DLD1 (cell line): ENCODE data around the gene CCDC27.

Source experiments
- in situ Hi-C: cut with HindIII; loops from 2 replicates; pipeline ENCODE4 v1.10.0; 2017; ENCODE audit warnings: low sequenced_read_pairs

Gene CCDC27

DNA sequence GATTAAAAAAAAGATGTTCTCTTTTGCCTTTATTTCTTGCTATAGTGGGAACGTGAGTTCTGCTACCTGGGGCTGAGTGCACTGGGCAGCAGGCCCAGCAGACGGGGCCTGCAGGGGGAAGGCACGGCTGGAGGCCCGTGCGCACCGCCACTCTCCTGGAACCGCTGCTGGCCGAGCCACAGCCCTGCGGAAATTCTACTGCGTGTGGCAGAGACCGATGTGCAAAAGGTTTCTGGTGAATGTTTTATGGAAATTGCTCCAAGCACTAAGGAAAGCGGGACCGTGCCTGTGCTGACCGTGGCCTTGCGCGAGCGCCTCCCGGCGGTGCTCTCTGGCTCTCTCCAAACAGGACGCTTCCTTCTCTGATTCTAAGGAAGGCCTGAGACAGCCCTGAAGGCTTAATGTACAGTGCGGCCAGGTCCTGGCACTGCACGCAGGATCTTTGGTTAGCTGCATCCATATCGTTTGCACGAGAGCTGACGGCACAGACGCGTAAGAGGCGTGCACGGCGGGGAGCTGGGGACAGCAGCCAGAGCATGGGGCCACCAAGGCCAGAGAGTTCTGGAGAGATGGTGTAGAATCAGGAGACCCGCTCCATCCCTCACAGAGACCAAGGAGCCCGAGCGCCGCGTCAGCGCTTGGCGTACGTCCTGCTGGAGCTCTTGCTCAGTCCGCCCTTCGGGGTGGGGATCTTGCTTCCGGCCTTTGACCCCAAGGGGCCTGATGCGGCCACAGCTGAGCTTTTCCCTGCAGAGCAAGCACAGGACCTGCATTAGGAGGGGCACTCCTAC is 62.7 kb downstream of the CCDC27 start:
- in situ Hi-C loops, result no loop called here

DNA sequence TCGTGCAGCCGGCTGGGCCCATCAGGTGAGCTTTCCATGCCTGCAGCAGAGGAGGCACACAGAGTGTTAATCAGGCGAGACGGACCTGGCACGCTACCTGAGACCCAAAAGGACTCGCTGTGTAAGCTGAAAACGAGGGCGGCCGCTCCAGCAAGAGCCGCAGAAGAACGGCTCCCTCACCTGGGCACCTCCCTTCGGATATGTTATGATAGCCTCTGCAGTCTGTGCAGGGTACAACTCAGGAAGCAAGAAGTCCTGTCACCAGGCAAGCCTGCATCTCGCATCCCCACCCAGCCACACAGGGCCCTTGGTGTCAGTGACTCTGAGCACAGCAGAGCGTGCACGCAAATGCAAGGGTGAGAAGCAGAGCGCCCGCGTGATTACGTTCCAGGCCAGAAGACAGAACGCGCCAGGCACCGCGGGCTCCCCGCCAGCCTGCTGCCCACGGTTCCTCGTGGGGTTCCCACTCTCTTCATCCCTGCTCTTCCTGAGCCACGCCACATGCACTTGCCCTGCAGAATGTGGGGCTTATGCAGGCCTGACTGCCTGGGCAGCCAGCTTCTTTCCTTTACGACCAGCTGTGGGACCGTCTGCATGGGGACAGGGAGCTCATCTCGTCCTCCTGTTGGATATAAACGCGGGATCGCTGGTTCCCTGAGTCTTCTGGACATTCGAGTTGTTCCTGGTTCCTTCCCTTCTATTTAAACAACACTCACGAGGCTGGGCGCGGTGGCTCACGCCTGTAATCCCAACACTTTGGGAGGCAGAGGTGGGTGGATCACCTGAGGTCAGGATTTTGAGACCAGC is 64.3 kb downstream of the CCDC27 start:
- in situ Hi-C loops, result no loop called here

DNA sequence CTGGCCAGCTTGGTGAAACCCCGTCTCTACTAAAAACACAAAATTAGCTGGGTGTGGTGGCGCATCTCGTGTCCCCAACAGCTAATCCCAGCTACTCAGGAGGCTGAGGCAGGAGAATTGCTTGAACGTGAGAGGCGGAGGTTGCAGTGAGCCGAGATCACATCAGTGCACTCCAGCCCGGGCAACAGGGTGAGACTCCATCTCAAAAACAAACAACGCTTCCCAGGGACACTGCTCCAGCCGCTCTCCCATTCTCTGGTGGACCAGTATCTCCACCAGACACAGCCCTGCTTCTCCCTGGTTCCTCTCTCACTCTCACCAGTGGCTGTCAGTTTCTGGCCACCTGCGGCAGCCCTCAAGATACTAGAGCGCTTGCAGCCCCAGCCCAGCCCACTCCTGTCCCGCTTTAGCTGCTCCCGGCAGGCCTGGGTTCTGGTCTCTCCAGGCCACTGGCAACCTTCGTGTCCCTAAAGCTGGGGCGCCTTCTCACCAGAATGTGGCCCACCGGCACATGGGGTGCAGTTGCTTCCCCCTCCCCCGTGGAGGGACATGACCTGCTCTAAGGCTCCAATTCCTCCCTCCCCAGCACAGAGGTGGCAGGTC is 65.0 kb downstream of the CCDC27 start:
- in situ Hi-C loops, result no loop called here

DNA sequence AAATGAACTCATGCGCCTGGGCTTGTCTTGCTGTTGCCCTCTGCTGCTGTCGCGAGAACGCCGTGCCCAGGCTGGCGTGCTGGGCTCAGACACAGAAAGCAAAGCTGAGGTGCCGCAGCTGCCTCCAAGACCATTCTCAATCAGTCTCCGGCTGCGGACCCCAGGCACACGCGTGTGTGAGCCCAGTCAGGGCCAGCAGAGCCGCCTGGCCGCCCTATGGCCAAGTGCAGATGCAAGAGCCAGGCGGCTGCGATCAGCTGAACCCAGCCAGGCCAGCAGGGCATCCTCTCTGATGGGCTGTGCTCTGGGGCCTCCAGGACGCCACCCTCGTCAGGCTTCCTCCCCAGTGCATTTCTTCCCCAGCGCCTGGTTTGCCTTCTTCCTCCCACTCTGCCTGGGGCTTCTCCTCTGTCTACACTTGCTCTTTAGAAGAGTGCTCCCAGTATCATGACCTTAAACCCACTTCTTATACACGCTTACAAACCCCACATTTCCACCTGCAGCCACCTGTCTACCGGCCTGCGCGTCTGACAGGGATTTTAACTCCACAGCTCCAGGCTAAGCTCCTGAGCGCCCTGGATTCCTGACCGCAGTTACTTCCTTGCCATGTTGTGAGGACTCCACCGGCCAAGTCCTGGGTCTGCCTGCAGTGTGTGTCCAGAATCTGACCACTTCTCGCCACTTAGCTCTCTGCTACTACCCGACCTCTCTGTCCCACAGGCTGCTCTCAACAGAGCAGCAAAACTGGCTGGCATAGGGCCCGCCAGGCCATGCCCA is 65.8 kb downstream of the CCDC27 start:
- in situ Hi-C loops, result no loop called here

DNA sequence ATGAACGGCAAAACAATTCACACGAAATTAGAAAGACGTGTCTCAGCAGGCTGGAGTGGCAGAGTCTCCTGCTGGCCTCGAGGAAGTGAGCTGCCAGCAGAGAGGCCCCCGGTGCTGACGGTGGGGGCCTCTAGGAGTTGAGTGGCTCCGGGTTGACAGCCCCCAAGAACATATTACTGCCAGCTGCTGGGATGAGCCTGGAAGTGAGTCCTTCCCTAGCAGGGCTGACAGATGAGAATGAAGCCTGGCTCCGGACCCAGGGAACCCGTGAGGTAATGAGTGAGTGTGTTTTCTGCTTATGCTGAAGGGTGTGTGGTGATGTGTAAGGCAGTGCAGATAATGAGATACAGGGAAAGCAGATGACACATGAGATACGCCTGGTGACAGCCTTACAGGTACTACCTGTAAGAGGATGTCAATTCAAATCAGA is 67.5 kb downstream of the CCDC27 start:
- in situ Hi-C loops, result no loop called here

DNA sequence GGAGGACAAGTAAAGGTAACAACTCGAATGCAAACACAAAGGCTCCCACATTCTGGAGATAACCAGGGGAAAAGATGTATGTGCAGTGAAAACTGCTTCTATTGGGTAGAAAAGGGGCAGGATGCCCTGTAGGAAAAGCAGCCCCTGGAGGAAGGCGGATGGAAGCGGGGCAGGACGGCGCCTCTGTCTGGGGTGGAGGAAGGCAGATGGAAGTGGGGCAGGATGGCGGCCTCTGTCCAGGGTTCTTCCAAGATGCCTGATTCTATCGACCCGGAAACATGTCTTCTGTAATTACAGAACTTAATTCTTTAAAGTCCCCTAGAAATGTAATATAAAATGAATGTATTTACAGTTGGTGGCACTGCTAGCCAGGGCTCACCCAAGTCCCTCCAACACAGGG is 68.1 kb downstream of the CCDC27 start:
- in situ Hi-C loops, result no loop called here

DNA sequence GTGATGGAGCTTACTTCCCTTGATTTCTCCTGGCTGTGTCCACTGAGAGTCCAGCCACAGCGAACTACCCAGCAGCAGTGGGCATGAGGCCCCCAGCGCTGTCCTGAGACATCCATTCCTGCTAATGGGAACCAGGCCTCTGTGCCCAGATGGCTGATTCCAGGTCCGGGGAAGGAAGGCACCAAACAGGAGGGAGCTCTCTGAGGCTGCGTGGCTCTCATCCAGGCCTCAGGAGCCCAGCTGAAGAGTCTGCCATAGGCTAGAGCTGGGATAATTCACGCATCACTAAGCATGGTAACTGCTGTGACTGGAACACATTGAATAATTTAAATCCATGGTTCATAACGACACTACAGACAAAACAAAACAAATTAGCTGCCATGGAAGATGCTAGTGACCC is 68.8 kb downstream of the CCDC27 start:
- in situ Hi-C loops, result no loop called here
